OCI-LY3 (cell line): ENCODE results near the gene LTBR.

Experiments
- CTCF ChIP-seq: fragments of 200-600, 300-600 bp; sonication (generic); IDR thresholded peaks from 2 replicates; pipeline ENCODE4 v1.5.1; 2014; ENCODE audit warnings: antibody characterized with exemption, low read length, low read depth
- EZH2phosphoT487 ChIP-seq: fragments of 200-600 bp; shearing (Covaris generic); IDR thresholded peaks from 2 replicates; pipeline ENCODE4 v1.6.1; 2018; ENCODE audit warnings: antibody characterized with exemption, mixed run types, low read depth

- TF ChIP-seq CTCF = no peak
- TF ChIP-seq EZH2phosphoT487 = no peak
Measured at GRCh38 chr12:6343518-6343917, 40.4 kb upstream of the LTBR start.
